GM19023 (cell line): ENCODE results near the gene NBR1.
"Not testable (repeated sequence)": the region's sequence is repeated elsewhere in the genome, so short reads cannot be mapped to it uniquely, and the experiment has no call there.

Experiments
- ATAC-seq: cut with Tn5 transposase; IDR thresholded peaks from one replicate; pipeline ENCODE4 v1.9.1; 2021; ENCODE audit warnings: mild to moderate bottlenecking, moderate library complexity; ENCODE audit not compliant: unreplicated experiment

Gene NBR1

GRCh38 chr17:43212641-43213490 lies 41.9 kb downstream of the NBR1 start:
- no peak for ATAC-seq

GRCh38 chr17:43213545-43213944 lies 42.5 kb downstream of the NBR1 start:
- ATAC-seq: no peak

DNA sequence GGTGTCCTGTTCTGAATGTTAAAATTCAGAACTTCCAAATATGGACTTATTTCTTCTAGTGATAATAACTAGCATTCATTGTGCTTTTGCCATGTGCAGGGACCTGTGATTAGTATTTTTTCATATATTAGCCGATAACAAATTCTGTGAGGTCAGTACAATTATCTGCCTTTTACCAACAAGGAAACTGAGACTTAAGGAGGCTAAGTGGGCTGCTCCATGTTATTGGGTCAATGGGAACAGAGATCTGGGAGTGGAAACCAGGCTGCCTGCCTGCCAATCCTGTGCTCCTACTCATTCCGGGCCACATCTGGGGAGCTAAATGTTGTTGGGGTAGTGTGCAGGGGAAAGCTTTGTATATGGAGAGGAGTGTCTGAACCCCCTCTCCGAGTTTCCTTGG lies 44.3 kb downstream of the NBR1 start:
- no peak for ATAC-seq

DNA sequence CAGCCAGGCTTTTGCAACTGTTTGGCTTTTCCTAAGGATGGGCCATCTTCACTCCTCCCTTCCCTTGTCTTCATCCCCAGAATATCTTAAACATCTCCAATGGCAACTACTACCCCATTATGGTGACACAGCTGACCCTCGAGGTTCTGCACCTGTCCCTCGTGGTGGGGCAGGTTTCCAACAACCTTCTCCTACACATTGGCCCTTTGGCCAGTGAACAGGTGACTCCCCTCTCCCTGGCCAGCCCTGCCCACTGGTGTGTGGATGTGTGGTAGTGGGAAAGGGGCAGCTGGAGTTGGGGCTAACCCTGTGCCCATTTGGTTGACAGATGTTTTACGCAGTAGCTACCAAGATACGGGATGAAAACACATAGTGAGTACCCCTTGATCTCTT lies 45.4 kb downstream of the NBR1 start:
- ATAC-seq: no peak

- ATAC-seq: no peak
Observed at GRCh38 chr17:43216762-43217613, 46.0 kb downstream of the NBR1 start.

DNA sequence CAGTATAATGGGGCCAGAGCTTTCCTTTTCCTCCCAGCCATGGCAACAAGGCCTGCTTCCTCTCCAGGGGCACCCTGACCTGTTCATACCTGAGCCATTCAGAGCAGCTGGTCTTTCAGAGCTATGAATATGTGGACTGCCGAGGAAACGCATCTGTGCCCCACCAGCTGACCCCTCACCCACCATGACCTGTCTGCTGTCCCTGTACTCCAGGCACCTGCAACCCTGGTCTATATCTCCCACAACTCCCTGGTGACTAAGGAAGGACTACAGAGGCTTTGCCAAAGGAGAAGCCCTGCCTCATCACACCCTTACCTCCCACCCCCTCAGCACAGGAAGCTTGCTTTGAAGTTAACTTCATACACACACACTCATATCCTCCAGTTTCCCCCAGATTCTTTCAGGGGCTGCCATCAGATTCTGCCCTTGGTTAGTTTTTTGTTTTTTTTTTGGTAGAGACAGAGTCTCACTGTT lies 46.6 kb downstream of the NBR1 start:
- ATAC-seq: no peak

- no peak for ATAC-seq
Observed at GRCh38 chr17:43219001-43219400, 48.0 kb downstream of the NBR1 start.

- ATAC-seq: no peak
Observed at GRCh38 chr17:43219746-43220380, 48.8 kb downstream of the NBR1 start.

- ATAC-seq: no peak
Observed at GRCh38 chr17:43220511-43221125, 49.6 kb downstream of the NBR1 start.

- no peak for ATAC-seq
Observed at GRCh38 chr17:43224146-43224705, 53.2 kb downstream of the NBR1 start.

DNA sequence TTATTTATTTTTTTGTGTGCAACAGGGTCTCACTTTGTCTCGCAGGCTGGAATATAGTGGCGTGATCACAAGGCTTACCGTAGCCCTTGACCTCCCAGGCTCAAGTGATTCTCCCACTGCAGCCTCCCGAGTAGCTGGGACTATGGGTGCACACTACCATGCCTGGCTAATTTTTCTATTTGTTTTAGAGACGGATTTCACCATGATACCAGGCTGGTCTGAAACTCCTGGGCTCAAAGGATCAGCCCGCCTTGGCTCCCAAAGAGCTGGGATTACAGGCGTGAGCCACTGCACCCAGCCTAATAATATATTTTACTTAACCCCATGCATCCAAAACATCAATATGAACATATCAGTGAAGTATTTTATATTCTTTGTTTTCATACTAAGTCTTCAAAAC lies 55.4 kb downstream of the NBR1 start:
- no peak for ATAC-seq

DNA sequence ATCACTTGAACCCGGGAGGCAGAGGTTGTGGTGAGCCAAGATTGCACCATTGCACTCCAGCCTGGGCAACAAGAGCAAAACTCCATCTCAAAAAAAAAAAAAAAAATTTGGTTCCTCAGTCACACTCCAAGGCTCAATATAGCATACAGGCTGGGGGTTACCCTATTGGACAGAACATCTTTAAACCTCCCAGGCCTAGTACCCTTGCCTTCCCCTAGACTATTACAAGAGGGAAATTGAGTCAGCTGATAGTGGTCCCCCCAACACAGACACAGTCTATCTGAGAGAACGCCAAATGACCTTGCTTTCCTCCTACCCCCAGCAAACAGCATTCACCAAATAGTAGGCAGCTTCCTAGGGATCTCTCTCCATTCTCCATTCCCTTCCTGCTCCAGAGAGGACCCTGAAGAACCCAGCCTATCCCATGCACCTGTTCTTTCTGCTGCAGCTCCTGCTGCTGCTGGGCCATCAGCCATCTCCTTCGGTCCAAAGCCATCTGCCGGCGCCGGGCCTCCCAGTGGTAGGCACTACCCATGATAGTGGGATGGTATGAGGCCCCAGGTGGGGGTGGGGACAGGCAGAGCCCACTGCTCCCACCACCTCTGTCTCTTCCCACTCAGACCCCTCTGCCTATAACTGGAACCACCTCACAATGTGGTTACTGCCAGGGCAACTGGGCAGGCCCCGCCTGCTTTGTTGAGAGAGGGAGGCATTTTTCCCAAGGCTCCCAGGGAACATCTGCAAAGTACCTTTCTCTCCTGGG lies 57.2 kb downstream of the NBR1 start, which contains the start of gene CCDC200:
TSS of gene CCDC200 (minus strand) at position 604 of the 763 bp plus-strand sequence. CDS start at position 535, 69 bp downstream.
- ATAC-seq: not testable (repeated sequence)

- not testable (repeated sequence) for ATAC-seq
Observed at GRCh38 chr17:43231205-43232020, 60.4 kb downstream of the NBR1 start.

DNA sequence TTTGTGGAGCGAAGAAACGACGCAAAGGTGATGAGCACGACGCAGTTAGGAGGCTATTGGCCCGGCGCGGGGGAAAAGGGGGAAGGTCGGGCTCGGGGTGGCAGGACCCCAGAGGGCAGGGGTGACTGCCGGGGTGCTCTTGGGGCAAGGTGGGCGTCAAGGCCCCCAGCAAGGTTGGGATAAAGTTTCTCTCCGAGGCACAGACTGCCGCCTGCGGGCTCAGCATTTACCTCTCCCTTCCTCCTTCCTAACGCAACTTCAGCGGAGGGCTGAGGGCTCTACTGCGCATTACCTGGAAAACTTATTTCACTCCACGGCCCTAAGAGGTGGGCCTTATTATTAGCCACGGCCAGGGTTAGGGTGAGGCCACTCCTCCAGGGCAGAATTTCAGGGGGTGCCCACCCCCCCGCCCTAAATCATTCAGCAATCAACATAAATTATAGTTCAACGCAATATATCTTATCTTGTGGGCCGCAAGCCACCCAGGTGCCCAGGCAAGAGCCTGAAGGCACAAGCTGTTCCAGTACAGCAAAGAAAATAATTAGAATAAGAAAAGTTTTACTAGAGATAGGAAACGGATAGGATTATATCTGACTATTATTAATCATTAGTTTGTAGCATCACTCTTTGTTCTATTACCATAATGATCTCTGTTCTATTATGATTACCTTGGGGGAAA lies 61.1 kb downstream of the NBR1 start:
- ATAC-seq: not testable (repeated sequence)

DNA sequence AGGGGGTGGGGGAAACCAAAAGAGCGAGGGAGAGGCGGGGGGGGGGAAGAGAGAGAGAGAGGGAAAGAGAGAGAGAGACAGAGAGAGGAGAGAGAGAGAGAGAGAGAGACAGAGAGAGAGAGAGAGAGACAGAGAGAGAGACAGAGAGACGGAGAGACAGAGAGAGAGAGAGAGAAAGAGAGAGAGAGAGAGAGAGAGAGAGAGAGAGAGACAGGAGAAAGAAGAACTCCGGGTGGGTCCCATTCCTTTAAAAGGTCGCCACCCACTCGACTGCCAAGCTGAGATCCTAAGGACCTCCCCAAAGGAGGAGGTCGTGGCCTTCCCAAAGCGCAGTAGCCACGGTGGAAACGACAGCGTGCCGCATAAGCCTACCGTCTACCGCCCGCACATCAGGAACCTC lies 62.2 kb downstream of the NBR1 start:
- not testable (repeated sequence) for ATAC-seq

- ATAC-seq: not testable (repeated sequence)
Observed at GRCh38 chr17:43233877-43234276, 62.9 kb downstream of the NBR1 start, which contains the start of gene RNU2-1. TSS of gene RNU2-1 (minus strand) at chr17:43233977.

GRCh38 chr17:43239597-43239996 lies 68.6 kb downstream of the NBR1 start:
- ATAC-seq: not testable (repeated sequence)
